HepG2 (cell line): ENCODE data around the gene SLC25A28. TPM values are rescaled to one million over a fixed set of nuclear protein-coding genes. Genes with fewer than 3 reads are reported as not detected.

Experiments
- ARHGAP35 ChIP-seq: sonication (generic); formaldehyde crosslinking; IDR thresholded peaks from 2 replicates; pipeline ENCODE4 v1.9.0; 2022; ENCODE audit warnings: mild to moderate bottlenecking, inconsistent platforms, moderate library complexity, missing genetic modification reagents, borderline replicate concordance
- CCAR2 ChIP-seq: fragments of 200-400 bp; formaldehyde crosslinking; optimal IDR thresholded peaks from 2 replicates; pipeline ENCODE3; 2018; ENCODE audit warnings: low read depth, mild to moderate bottlenecking, low read length, moderate library complexity
- KAT8 ChIP-seq: IDR thresholded peaks from 2 replicates; pipeline ENCODE4 v1.6.1; 2016; ENCODE audit warnings: missing genetic modification reagents, missing compliant biosample characterization
- PBX3 ChIP-seq: sonication (generic); formaldehyde crosslinking; IDR thresholded peaks from 2 replicates; pipeline ENCODE4 v1.8.1; 2023; ENCODE audit warnings: missing genetic modification reagents, inconsistent platforms, borderline replicate concordance
- PRDM15 ChIP-seq: sonication (generic); formaldehyde crosslinking; IDR thresholded peaks from 2 replicates; pipeline ENCODE4 v1.4.0; 2020; ENCODE audit warnings: missing genetic modification reagents
- RBFOX2 ChIP-seq: fragments of 200-400 bp; formaldehyde crosslinking; IDR thresholded peaks from 2 replicates; pipeline ENCODE4 v1.6.1; 2017; ENCODE audit warnings: low read depth, mild to moderate bottlenecking, low read length
- ZBTB37 ChIP-seq: sonication (generic); formaldehyde crosslinking; IDR thresholded peaks from 2 replicates; pipeline ENCODE4 v1.4.0; 2020; ENCODE audit warnings: mild to moderate bottlenecking, missing genetic modification reagents
- ZKSCAN5 ChIP-seq: sonication (generic); formaldehyde crosslinking; IDR thresholded peaks from 2 replicates; pipeline ENCODE4 v1.5.1; 2020; ENCODE audit warnings: mild to moderate bottlenecking, missing genetic modification reagents
- ZNF10 ChIP-seq: sonication (generic); formaldehyde crosslinking; IDR thresholded peaks from 2 replicates; pipeline ENCODE4 v1.4.0; 2020; ENCODE audit warnings: mild to moderate bottlenecking, low read depth, missing genetic modification reagents, borderline replicate concordance
- ZNF224 ChIP-seq: sonication (generic); formaldehyde crosslinking; IDR thresholded peaks from 2 replicates; pipeline ENCODE4 v1.5.0; 2020; ENCODE audit warnings: mild to moderate bottlenecking, missing genetic modification reagents
- ZNF33A ChIP-seq: sonication (generic); formaldehyde crosslinking; IDR thresholded peaks from 2 replicates; pipeline ENCODE4 v1.5.1; 2020; ENCODE audit warnings: missing genetic modification reagents, mild to moderate bottlenecking, moderate library complexity, borderline replicate concordance
- ZNF510 ChIP-seq: sonication (generic); formaldehyde crosslinking; IDR thresholded peaks from 2 replicates; pipeline ENCODE4 v1.4.0; 2020; ENCODE audit warnings: low read depth, mild to moderate bottlenecking, missing genetic modification reagents
- ZNF567 ChIP-seq: sonication (generic); formaldehyde crosslinking; IDR thresholded peaks from 2 replicates; pipeline ENCODE4 v1.8.1; 2023; ENCODE audit warnings: mild to moderate bottlenecking, missing genetic modification reagents, borderline replicate concordance
- ZNF691 ChIP-seq: sonication (generic); formaldehyde crosslinking; IDR thresholded peaks from 2 replicates; pipeline ENCODE4 v1.4.0; 2020; ENCODE audit warnings: missing genetic modification reagents, low read depth, mild to moderate bottlenecking, borderline replicate concordance
- ZNF800 ChIP-seq: sonication (generic); formaldehyde crosslinking; IDR thresholded peaks from 2 replicates; pipeline ENCODE4 v1.4.0; 2020; ENCODE audit warnings: missing genetic modification reagents
- ZNF879 ChIP-seq: sonication (generic); formaldehyde crosslinking; IDR thresholded peaks from 2 replicates; pipeline ENCODE4 v1.8.1; 2023; ENCODE audit warnings: missing genetic modification reagents
- polyA plus RNA-seq, 8 experiments: library from polyadenylated mRNA; depleted of rRNA in 3 of 8; stranded (reverse) in 7 of 8; unstranded in 1 of 8; fragments of >200 nt; fragmentation: Illumina TruSeq in 4 of 8; extraction: Trizol in 4 of 8; gene quantifications; 2 replicates each; pipeline versions ENCODE4 v1.2.1 to v1.2.3, GENCODE V29; 2011 to 2016; ENCODE audit warnings: low read depth in 4 of 8, missing spikeins in 1 of 8, mixed read lengths in 1 of 8; ENCODE audit not compliant: insufficient read depth in 1 of 8
- total RNA-seq, 5 experiments: library from RNA; depleted of rRNA; stranded (reverse); fragments of >200 nt; fragmentation: Illumina TruSeq; extraction: Trizol; gene quantifications; 2 replicates each; pipeline ENCODE4 v1.2.3, GENCODE V29; 2016; ENCODE audit warnings: low read depth in 1 of 5

SLC25A28 gene
- total and polyA plus RNA-seq, 2 of the 13 experiments (the other 11 are each of a cell fraction or from before 2014, with no cell fraction given): 15.2 to 41.0 TPM

- peak; percentile 97 for TF ChIP-seq RBFOX2
- no peak for TF ChIP-seq ZNF10 (CRISPR knock-in tag)
- 0 out of 2 replicates have a peak, but pooled peaks have one; percentile 45 for TF ChIP-seq ZKSCAN5 (CRISPR knock-in tag)
- no peak; the same call in 1 of the 2 replicates for TF ChIP-seq ZNF567
- TF ChIP-seq ARHGAP35 (CRISPR knock-in tag): peak; percentile 89
- no peak for TF ChIP-seq ZBTB37
- no peak; the same call in 1 of the 2 replicates for TF ChIP-seq ZNF879 (CRISPR knock-in tag)
- peak; percentile 82 for TF ChIP-seq KAT8 (CRISPR knock-in tag)
- peak; percentile 96 for TF ChIP-seq ZNF510
- no peak for TF ChIP-seq CCAR2
- peak; percentile 90 for TF ChIP-seq ZNF800 (CRISPR knock-in tag)
- TF ChIP-seq ZNF33A: peak; percentile 27; the same call in 1 of the 2 replicates
- peak; percentile 59 for TF ChIP-seq PRDM15
- TF ChIP-seq PBX3 (CRISPR knock-in tag): 0 out of 2 replicates have a peak, but pooled peaks have one; percentile 67
- no peak for TF ChIP-seq ZNF691 (CRISPR knock-in tag)
- peak; percentile 5; the same call in 1 of the 2 replicates for TF ChIP-seq ZNF224 (CRISPR knock-in tag)
Measured at GRCh38 chr10:99620711-99621453, 643 bp upstream of the SLC25A28 start (continued).
